HCT116 (cell line): ENCODE data around the gene DCTN5.

Source experiments
- ATF3 ChIP-seq: IDR thresholded peaks from 2 replicates; pipeline ENCODE4 v1.6.1; 2012
- CBX3 ChIP-seq: IDR thresholded peaks from 2 replicates; pipeline ENCODE4 v1.6.1; 2012; ENCODE audit warnings: low read depth
- CTCF ChIP-seq, 3 experiments: fragments of 200-600 bp in 1 of 3; sonication (generic) in 1 of 3; IDR thresholded peaks in 2 of 3; conservative IDR thresholded peaks in 1 of 3; 2 replicates each; pipeline ENCODE4 v1.5.1; 2012 to 2017; ENCODE audit warnings: low read depth in 2 of 3, low read length in 2 of 3, antibody characterized with exemption in 1 of 3, borderline replicate concordance in 1 of 3, control low read depth in 1 of 3, mild to moderate bottlenecking in 1 of 3, mixed read lengths in 1 of 3, mixed run types in 1 of 3, moderate library complexity in 1 of 3; ENCODE audit not compliant: insufficient read depth in 1 of 3
- EZH2 ChIP-seq: fragments of 200-600 bp; sonication (generic); IDR thresholded peaks from 2 replicates; pipeline ENCODE4 v1.6.1; 2017; ENCODE audit warnings: antibody characterized with exemption, mixed run types
- MAX ChIP-seq: IDR thresholded peaks from 2 replicates; pipeline ENCODE4 v1.6.1; 2012
- POLR2A ChIP-seq: IDR thresholded peaks from 2 replicates; pipeline ENCODE4 v1.7.0; 2011; ENCODE audit warnings: borderline replicate concordance; ENCODE audit not compliant: insufficient read depth, insufficient read length; ENCODE audit errors: extremely low read depth
- REST ChIP-seq: IDR thresholded peaks from 2 replicates; pipeline ENCODE4 v1.6.1; 2012; ENCODE audit warnings: low read depth
- SRF ChIP-seq: IDR thresholded peaks from 2 replicates; pipeline ENCODE4 v1.6.1; 2012; ENCODE audit warnings: low read depth
- ZBTB33 ChIP-seq: IDR thresholded peaks from 2 replicates; pipeline ENCODE4 v1.6.1; 2011; ENCODE audit warnings: mild to moderate bottlenecking, low read length, moderate library complexity; ENCODE audit not compliant: insufficient replicate concordance; ENCODE audit errors: extremely low read depth
- ZNF274 ChIP-seq: fragments of 200-500 bp; sonication (Bioruptor generic); IDR thresholded peaks from 2 replicates; pipeline ENCODE4 v1.6.1; 2014; ENCODE audit warnings: mild to moderate bottlenecking, low read depth, low read length, inconsistent platforms

GRCh38 chr16:23689442-23690187 is 48.3 kb downstream of the DCTN5 start:
- TF ChIP-seq EZH2 (no peak), REST (no peak), CTCF (IDR thresholded peaks at IDR 0.05 in 2 of 3, conservative IDR thresholded peaks at IDR 0.05 in 1 of 3; ENCODE audit: borderline replicate concordance in 1 of 3, insufficient read depth in 1 of 3, low read depth in 2 of 3, low read length in 2 of 3) (no peak), ZNF274 (no peak), POLR2A (no peak), CBX3 (no peak), ATF3 (no peak), MAX (no peak), SRF (no peak), ZBTB33 (no peak)
